K562 (cell line): Measurements from ENCODE around the gene SULT2B1. TPM values are rescaled to one million over a fixed set of nuclear protein-coding genes. Genes with fewer than 3 reads are reported as not detected.
A peak's percentile ranks its signal among the peaks of the same experiment; 100 is the strongest.

Experiments
- ATAC-seq: fragments of 200-7000 bp; cut with Tn5 transposase; 3 replicates; pipeline ENCODE4 v1.9.1; 2020; ENCODE audit warnings: moderate library complexity
- BruUV-seq: library from RNA; stranded (reverse); fragments of 400-500 nt; replicated peaks from 2 replicates; lab custom pipeline; 2021; lab: Mats Ljungman, UMichigan
- CTCF ChIA-PET: fragments of 300-600 bp; formaldehyde crosslinking; extraction: SDS; loops from one replicate; lab custom pipeline; 2021; ENCODE audit warnings: low intra/inter-chr PET ratio; lab: Yijun Ruan, JAX
- POLR2A ChIA-PET: fragments of 300-600, 350-650 bp; sonication (Branson Sonifier 250); formaldehyde crosslinking; extraction: SDS; loops from one replicate; lab custom pipeline; 2021; ENCODE audit warnings: antibody characterized with exemption, inconsistent platforms; lab: Yijun Ruan, JAX
- DNase-seq, 4 experiments: peaks; one replicate each; pipeline versions ENCODE4 v3.0.0 to v3.0.0-alpha.2; 2011 to 2018; ENCODE audit warnings: low spot score in 3 of 4, mixed read lengths in 3 of 4; ENCODE audit errors: extremely low read depth in 1 of 4
- FAIRE-seq: peaks from 2 replicates; lab custom pipeline; 2011; peaks lifted over from hg19 to GRCh38; lab: Jason Lieb, UNC
- H2AFZ ChIP-seq: 2 replicates; pipeline ENCODE4 v1.6.0; 2011; ENCODE audit warnings: low read depth, low read length, control low read depth, inconsistent platforms
- H3K27ac ChIP-seq: fragments of 200-600 bp; 3 replicates; pipeline ENCODE4 v1.8.0; 2011; ENCODE audit warnings: low read depth, mild to moderate bottlenecking, control low read depth, inconsistent platforms, low read length, moderate library complexity, mixed read lengths; ENCODE audit errors: extremely low read depth
- H3K27me3 ChIP-seq, 2 experiments: fragments of 300-600 bp in 1 of 2; 2 replicates in 1 of 2; 3 replicates in 1 of 2; pipeline versions ENCODE4 v1.6.0 to v1.8.0; 2011; ENCODE audit warnings: inconsistent platforms in 2 of 2, low read length in 2 of 2, mild to moderate bottlenecking in 1 of 2, mixed read lengths in 1 of 2, moderate library complexity in 1 of 2; ENCODE audit not compliant: control insufficient read depth in 2 of 2, insufficient read depth in 2 of 2
- H3K36me3 ChIP-seq: fragments of 300-600 bp; 3 replicates; pipeline ENCODE4 v1.8.0; 2011; ENCODE audit warnings: mild to moderate bottlenecking, low read length, inconsistent platforms; ENCODE audit not compliant: control insufficient read depth, insufficient read depth
- H3K4me1 ChIP-seq, 2 experiments: fragments of 200-600 bp in 1 of 2; replicated peaks in 1 of 2; 2 replicates in 1 of 2; 3 replicates in 1 of 2; pipeline versions ENCODE4 v1.5.1 to v1.8.0; 2011; ENCODE audit warnings: inconsistent platforms in 2 of 2, low read length in 2 of 2, mild to moderate bottlenecking in 1 of 2, mixed read lengths in 1 of 2, moderate library complexity in 1 of 2; ENCODE audit not compliant: control insufficient read depth in 2 of 2, insufficient read depth in 2 of 2
- H3K4me2 ChIP-seq: 2 replicates; pipeline ENCODE4 v1.6.1; 2011; ENCODE audit warnings: low read length, control low read depth, inconsistent platforms, mixed read lengths; ENCODE audit not compliant: insufficient read depth
- H3K4me3 ChIP-seq: fragments of 200-600 bp; sonication (generic), shearing (Covaris generic); 2 replicates; pipeline ENCODE4 v1.5.1; 2016; ENCODE audit warnings: control low read depth, inconsistent platforms
- H3K79me2 ChIP-seq: fragments of 200-600 bp; 3 replicates; pipeline ENCODE4 v1.8.0; 2011; ENCODE audit warnings: low read length, inconsistent platforms; ENCODE audit not compliant: control insufficient read depth, insufficient read depth
- H3K9ac ChIP-seq, 2 experiments: 2 replicates each; pipeline versions ENCODE4 v1.6.0 to v1.6.1; 2011; ENCODE audit warnings: low read depth in 2 of 2, low read length in 2 of 2, control low read depth in 1 of 2, inconsistent platforms in 1 of 2, mild to moderate bottlenecking in 1 of 2, mixed read lengths in 1 of 2; ENCODE audit not compliant: insufficient read depth in 1 of 2
- H3K9me1 ChIP-seq: one replicate; pipeline ENCODE4 v1.6.0; 2011; ENCODE audit warnings: inconsistent platforms, mild to moderate bottlenecking, low read length, moderate library complexity; ENCODE audit not compliant: control insufficient read depth, insufficient read depth
- H3K9me3 ChIP-seq: replicated peaks from 2 replicates; pipeline ENCODE4 v1.5.1; 2011; ENCODE audit warnings: low read depth, low read length, inconsistent platforms; ENCODE audit not compliant: control insufficient read depth, insufficient read depth
- H4K20me1 ChIP-seq: replicated peaks from 2 replicates; pipeline ENCODE4 v1.6.1; 2011; ENCODE audit warnings: low read length, inconsistent platforms, mixed read lengths; ENCODE audit not compliant: control insufficient read depth, insufficient read depth
- CCNT2 ChIP-seq: IDR thresholded peaks from 2 replicates; pipeline ENCODE4 v1.6.1; 2011; ENCODE audit warnings: borderline replicate concordance, low read depth, mild to moderate bottlenecking, moderate library complexity, mixed read lengths, low read length; ENCODE audit not compliant: insufficient read length; ENCODE audit errors: extremely low read depth
- LARP7 ChIP-seq: fragments of 450-650 bp; IDR thresholded peaks from 2 replicates; pipeline ENCODE4 v1.6.1; 2016
- POLR2G ChIP-seq: fragments of 200-400 bp; formaldehyde crosslinking; IDR thresholded peaks from 2 replicates; pipeline ENCODE4 v1.6.1; 2017; ENCODE audit warnings: low read depth, mild to moderate bottlenecking, antibody characterized with exemption, low read length, moderate library complexity
- RBFOX2 ChIP-seq: fragments of 200-400 bp; formaldehyde crosslinking; IDR thresholded peaks from 2 replicates; pipeline ENCODE4 v1.6.1; 2017; ENCODE audit warnings: low read depth, mild to moderate bottlenecking, low read length, moderate library complexity
- WGBS: fragments of 100-300 bp; shearing (Covaris generic); methylation state at CpG from one replicate; pipeline ENCODE4 v1.1.6; 2016; ENCODE audit warnings: low coverage, mixed read lengths; ENCODE audit not compliant: insufficient coverage; ENCODE audit errors: missing lambda C conversion rate; 5-methylcytosine and 5-hydroxymethylcytosine counted together
- in situ Hi-C: fragments of 300-500 bp; cut with MboI; formaldehyde crosslinking; loops from 4 replicates; pipeline ENCODE4 v1.15.0; 2018; ENCODE audit warnings: inconsistent platforms, mixed read lengths
- intact Hi-C: fragments of 100-400 bp; cut with micrococcal nuclease; formaldehyde crosslinking; loops from 2 replicates; pipeline ENCODE4 v1.14.2; 2022
- polyA plus RNA-seq, 8 experiments: library from polyadenylated mRNA; depleted of rRNA in 4 of 8; stranded (reverse) in 5 of 8; unstranded in 3 of 8; fragments of >200 nt; fragmentation: Nextera tagmentation in 2 of 8; fragmentation: Illumina TruSeq in 1 of 8; extraction: Ambion mirVana in 2 of 8; extraction: Trizol in 1 of 8; gene quantifications; 2 replicates each; pipeline versions ENCODE4 v1.2.1 to v1.2.3, GENCODE V29; 2011 to 2014; ENCODE audit warnings: inconsistent platforms in 1 of 8, missing spikeins in 1 of 8
- total RNA-seq, 7 experiments: library from RNA; depleted of rRNA in 6 of 7; stranded (reverse); fragments of >200 nt in 6 of 7; fragmentation: Illumina TruSeq in 2 of 7; extraction: Trizol in 2 of 7; gene quantifications; 2 replicates each; pipeline versions ENCODE4 v1.2.1 to v1.2.3, GENCODE V29; 2011 to 2021; ENCODE audit warnings: low replicate concordance in 1 of 7
- TF ChIP-seq, protein P1 (sequence below): sonication (generic); formaldehyde crosslinking; IDR thresholded peaks from 2 replicates; pipeline ENCODE4 v1.8.0; 2022; ENCODE audit warnings: missing genetic modification reagents, mild to moderate bottlenecking, moderate library complexity, borderline replicate concordance
- TF ChIP-seq, protein P2 (sequence below): sonication (generic); formaldehyde crosslinking; IDR thresholded peaks from 2 replicates; pipeline ENCODE4 v1.8.0; 2022; ENCODE audit warnings: mild to moderate bottlenecking, missing genetic modification reagents
- TF ChIP-seq, protein P3 (sequence below): sonication (generic); formaldehyde crosslinking; IDR thresholded peaks from 2 replicates; pipeline ENCODE4 v1.8.1; 2023; ENCODE audit warnings: mild to moderate bottlenecking, missing genetic modification reagents

Gene SULT2B1
- total and polyA plus RNA-seq, 9 of the 15 experiments (the other 6 are each of a cell fraction or from before 2014, with no cell fraction given), result 0.09 to 0.62 (median 0.22) TPM; not detected in 2

DNA sequence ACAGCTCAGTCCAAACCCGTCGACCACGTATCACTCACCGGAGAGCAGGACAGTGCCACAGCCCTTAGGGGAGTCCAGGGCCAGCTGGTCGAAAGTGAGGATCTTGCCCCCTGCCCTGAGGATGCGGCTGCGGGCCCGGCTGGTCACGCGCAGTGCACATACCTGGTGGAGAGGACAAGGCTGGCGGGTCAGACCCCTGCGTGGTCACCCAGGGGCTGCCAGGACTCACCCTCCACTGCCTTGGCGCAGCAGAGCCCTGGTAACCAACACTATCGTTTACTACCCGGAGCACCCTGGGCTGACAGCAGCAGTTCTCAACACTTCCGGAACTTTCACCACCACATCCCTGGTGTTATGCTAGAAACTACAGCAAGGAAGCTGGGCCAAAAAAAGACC lies 64.1 kb downstream of the SULT2B1 start:
- FAIRE-seq (no peak), ATAC-seq (no peak), DNase-seq (no peak)
- Histone ChIP-seq H3K36me3 (peaks cover 38% of the 10 kb centered on the region; the same call in 2 of the 3 replicates), H3K9me1 (peaks cover 11% of the 10 kb centered on the region), H3K4me3 (peak overlapping the region; percentile 64; the same call in 1 of the 2 replicates), H3K9ac (peak overlapping the region; percentile 5 to 94; a peak in 2 of 4 replicates), H3K27ac (no peak overlapping the region), H3K9me3 (no peaks in the 10 kb centered on the region), H3K4me1 (peaks cover 30 to 60% of the 10 kb centered on the region in 2 experiments; a peak in 4 of 5 replicates), H3K4me2 (peak overlapping the region; percentile 91; the same call in 1 of the 2 replicates), H3K79me2 (peaks cover 44% of the 10 kb centered on the region), H4K20me1 (peaks cover 37% of the 10 kb centered on the region), H3K27me3 (no peaks in the 10 kb centered on the region), H2AFZ (no peak overlapping the region)
- BruUV-seq, result no TSS peak
- intact Hi-C loops, result no loop called here
- WGBS, result 85% methylated on average over 11 of the region's 16 CpGs
- POLR2A ChIA-PET, result interaction anchor here (0.6 to 4.7 kb wide), 16 partner anchors 8 to 974 kb away, joined by 3 to 85 read pairs (median 3); partner anchors contain the start of gene SPACA4
- CTCF ChIA-PET, result no interaction called here
- in situ Hi-C loops, result no loop called here
- TF ChIP-seq POLR2G (peak; percentile 73), LARP7 (no peak), CCNT2 (peak; percentile 21), RBFOX2 (peak; percentile 83)
- TF ChIP-seq, protein P1, sequence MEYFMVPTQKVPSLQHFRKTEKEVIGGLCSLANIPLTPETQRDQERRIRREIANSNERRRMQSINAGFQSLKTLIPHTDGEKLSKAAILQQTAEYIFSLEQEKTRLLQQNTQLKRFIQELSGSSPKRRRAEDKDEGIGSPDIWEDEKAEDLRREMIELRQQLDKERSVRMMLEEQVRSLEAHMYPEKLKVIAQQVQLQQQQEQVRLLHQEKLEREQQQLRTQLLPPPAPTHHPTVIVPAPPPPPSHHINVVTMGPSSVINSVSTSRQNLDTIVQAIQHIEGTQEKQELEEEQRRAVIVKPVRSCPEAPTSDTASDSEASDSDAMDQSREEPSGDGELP (CRISPR knock-in tag), result peak; percentile 31; the same call in 1 of the 2 replicates
- TF ChIP-seq, protein P2, sequence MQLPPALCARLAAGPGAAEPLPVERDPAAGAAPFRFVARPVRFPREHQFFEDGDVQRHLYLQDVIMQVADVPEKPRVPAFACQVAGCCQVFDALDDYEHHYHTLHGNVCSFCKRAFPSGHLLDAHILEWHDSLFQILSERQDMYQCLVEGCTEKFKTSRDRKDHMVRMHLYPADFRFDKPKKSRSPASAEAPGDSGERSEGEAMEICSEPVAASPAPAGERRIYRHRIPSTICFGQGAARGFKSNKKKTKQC (CRISPR knock-in tag), result no peak
- TF ChIP-seq, protein P3, sequence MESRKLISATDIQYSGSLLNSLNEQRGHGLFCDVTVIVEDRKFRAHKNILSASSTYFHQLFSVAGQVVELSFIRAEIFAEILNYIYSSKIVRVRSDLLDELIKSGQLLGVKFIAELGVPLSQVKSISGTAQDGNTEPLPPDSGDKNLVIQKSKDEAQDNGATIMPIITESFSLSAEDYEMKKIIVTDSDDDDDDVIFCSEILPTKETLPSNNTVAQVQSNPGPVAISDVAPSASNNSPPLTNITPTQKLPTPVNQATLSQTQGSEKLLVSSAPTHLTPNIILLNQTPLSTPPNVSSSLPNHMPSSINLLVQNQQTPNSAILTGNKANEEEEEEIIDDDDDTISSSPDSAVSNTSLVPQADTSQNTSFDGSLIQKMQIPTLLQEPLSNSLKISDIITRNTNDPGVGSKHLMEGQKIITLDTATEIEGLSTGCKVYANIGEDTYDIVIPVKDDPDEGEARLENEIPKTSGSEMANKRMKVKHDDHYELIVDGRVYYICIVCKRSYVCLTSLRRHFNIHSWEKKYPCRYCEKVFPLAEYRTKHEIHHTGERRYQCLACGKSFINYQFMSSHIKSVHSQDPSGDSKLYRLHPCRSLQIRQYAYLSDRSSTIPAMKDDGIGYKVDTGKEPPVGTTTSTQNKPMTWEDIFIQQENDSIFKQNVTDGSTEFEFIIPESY (CRISPR knock-in tag), result 0 out of 2 replicates have a peak, but pooled peaks have one; percentile 14
- TF ChIP-seq, all 486 proteins: peak for 5
